Measurements from ENCODE around the gene RPL15. TPM values are rescaled to one million over a fixed set of nuclear protein-coding genes. Genes with fewer than 3 reads are reported as not detected.
"Not testable (repeated sequence)": the region's sequence is repeated elsewhere in the genome, so short reads cannot be mapped to it uniquely, and the experiment has no call there.

RPL15 gene
- polyA plus RNA-seq (2012; ENCODE audit: low read depth, missing spikeins) = 5,041 TPM

DNA sequence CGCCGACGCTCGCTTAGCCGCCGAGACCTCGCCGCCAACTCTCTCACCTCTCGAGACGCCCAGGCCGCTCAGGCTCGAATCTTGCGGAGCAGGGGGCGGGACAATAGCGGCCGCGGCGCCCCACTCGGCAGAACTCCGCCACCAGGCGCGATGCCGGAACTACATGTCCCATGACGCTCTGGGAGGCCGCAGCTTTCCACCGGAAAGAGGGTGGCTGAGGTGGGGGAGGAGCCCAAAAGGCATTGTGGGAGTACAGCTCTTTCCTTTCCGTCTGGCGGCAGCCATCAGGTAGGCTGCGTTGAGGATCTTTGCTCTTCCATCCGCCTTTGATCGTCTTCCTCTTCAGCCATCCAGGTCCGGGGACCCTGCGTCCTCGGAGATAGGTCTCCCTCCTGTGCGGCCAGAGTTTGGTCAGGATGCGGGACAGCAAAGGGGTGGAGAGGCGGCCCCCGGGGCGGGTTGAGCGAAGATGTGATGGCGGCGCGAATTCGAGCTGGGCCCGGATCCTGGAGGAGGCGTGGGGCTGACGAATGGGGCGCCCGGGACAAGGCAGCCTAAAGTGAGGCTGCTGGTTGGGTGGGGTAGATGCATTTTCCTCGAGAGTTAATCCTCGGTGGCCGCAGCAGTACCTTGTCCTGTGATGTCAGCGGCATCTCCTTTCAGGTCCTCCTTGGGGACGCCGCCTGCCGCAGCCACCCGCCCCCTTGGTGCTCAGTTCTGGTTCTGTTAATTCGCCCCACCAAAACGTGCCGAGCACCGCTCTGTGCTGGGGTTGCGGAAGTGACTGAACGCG is at the start of gene RPL15, which contains the start of gene NKIRAS1:
Gene RPL15, plus strand, starts transcription at position 247 of the 793 bp plus-strand sequence. CDS start 728 bp downstream, outside the sequence.
Gene NKIRAS1, minus strand, starts transcription at position 105 of the 793 bp plus-strand sequence. CDS start 6,086 bp downstream, outside the sequence.
- DNase-seq (ENCODE audit: insufficient read length, low spot score) (peak; percentile 88), FAIRE-seq (peak; percentile 92)
- TF ChIP-seq POLR2AphosphoS5 (IDR thresholded peaks at IDR 0.05; ENCODE audit: low read depth, low read length) (peak; percentile 100), TAF1 (IDR thresholded peaks at IDR 0.05; ENCODE audit: low read depth, low read length) (peak; percentile 100), POLR2A (IDR thresholded peaks at IDR 0.05; ENCODE audit: low read depth, low read length) (peak; percentile 100), PAX5 (IDR thresholded peaks at IDR 0.05; ENCODE audit: insufficient read depth, low read length, severe bottlenecking) (no peak), SPI1 (IDR thresholded peaks at IDR 0.05; ENCODE audit: low read depth, low read length) (peak; percentile 67), POU2F2 (IDR thresholded peaks at IDR 0.05; ENCODE audit: low read depth, low read length) (peak; percentile 96)

DNA sequence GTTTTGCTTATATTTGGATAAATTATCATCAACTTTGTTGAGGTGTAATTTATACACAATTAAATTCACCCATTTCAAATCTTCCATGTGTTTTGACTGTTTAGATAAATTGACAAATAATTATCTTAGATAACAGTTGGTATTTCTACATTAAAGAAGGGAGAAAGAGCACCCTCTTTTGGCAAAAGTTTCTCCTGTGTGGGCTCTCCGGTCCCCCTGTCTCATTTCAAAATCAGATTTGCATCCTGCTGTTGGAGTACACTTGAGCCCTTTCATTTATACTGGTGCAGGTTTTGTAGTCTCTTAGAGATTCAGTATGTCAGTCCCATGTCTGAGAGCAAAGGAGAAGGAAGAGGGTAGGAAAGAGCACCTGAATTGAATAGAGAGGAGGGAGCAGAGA is 49.5 kb upstream of the RPL15 start:
- TF ChIP-seq POLR2A (IDR thresholded peaks at IDR 0.05; ENCODE audit: low read depth, low read length) (no peak), TAF1 (IDR thresholded peaks at IDR 0.05; ENCODE audit: low read depth, low read length) (no peak), POU2F2 (IDR thresholded peaks at IDR 0.05; ENCODE audit: low read depth, low read length) (no peak), POLR2AphosphoS5 (IDR thresholded peaks at IDR 0.05; ENCODE audit: low read depth, low read length) (no peak)
- DNase-seq (ENCODE audit: insufficient read length, low spot score) = no peak
- no peak for FAIRE-seq

DNA sequence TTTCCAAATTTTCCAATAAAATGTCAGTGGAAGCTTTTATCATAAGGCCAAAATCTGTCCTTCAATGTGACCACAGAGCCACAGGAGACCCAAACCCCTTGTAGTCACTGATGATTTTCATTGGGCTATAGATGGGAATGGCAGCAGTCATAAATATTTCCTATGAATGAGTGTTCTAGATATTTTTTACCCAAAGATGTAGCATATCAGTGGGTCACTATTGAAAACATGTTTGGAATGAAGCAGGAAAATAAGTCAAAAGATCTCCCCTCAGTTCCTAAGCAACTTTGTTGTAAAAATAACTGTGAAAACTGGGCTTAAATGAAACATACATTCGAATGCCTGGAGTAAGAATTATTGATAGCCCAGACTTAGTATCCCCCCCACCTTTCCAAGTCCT is 49.1 kb upstream of the RPL15 start:
- DNase-seq (ENCODE audit: insufficient read length, low spot score) (no peak), FAIRE-seq (no peak)

DNA sequence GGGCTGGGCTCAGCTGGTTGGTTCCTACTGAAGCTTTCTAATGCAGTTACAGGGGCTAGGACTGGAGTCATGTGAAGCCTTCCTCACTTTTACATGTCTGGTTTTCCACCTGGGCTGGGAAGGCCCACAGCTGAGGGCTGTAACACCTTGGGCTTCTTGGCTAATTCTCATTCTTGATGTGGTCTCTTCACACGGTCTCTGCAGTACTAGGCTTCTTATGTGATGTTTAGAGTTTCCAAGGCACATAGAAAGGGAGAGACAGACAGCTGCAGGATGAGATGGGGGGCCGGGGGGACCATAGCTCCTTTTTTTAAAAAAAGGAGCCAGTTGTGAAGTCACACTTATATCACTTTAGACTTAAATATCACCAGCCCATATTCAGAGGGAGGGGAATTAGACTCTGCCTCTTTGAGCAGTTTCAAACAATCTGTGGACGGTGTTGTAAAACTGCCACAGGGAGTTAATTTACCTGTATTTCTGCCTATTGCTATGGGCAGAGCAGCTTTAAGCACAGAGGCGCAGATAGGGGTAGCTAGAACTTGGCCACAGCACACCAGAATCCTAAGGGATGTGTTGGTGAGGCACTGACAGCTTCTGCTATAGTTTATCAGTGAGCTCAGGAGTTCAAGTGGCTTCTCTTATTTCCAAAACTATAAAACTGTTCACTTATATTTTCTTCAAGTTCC is 46.8 kb upstream of the RPL15 start:
- DNase-seq (ENCODE audit: insufficient read length, low spot score) = no peak
- FAIRE-seq = no peak
- TF ChIP-seq POU2F2 (IDR thresholded peaks at IDR 0.05; ENCODE audit: low read depth, low read length) (no peak), PAX5 (IDR thresholded peaks at IDR 0.05; ENCODE audit: insufficient read depth, low read length, severe bottlenecking) (no peak), POLR2AphosphoS5 (IDR thresholded peaks at IDR 0.05; ENCODE audit: low read depth, low read length) (no peak), POLR2A (IDR thresholded peaks at IDR 0.05; ENCODE audit: low read depth, low read length) (no peak), SPI1 (IDR thresholded peaks at IDR 0.05; ENCODE audit: low read depth, low read length) (no peak), TAF1 (IDR thresholded peaks at IDR 0.05; ENCODE audit: low read depth, low read length) (no peak)

More for the DNA sequence above, 49.1 kb upstream of the RPL15 start:
- no peak for TF ChIP-seq SPI1 (IDR thresholded peaks at IDR 0.05; ENCODE audit: low read depth, low read length)
- TF ChIP-seq POU2F2 (IDR thresholded peaks at IDR 0.05; ENCODE audit: low read depth, low read length) = no peak
- TF ChIP-seq POLR2A (IDR thresholded peaks at IDR 0.05; ENCODE audit: low read depth, low read length) = no peak
- no peak for TF ChIP-seq TAF1 (IDR thresholded peaks at IDR 0.05; ENCODE audit: low read depth, low read length)
- TF ChIP-seq PAX5 (IDR thresholded peaks at IDR 0.05; ENCODE audit: insufficient read depth, low read length, severe bottlenecking) = no peak
- TF ChIP-seq POLR2AphosphoS5 (IDR thresholded peaks at IDR 0.05; ENCODE audit: low read depth, low read length) = no peak

DNA sequence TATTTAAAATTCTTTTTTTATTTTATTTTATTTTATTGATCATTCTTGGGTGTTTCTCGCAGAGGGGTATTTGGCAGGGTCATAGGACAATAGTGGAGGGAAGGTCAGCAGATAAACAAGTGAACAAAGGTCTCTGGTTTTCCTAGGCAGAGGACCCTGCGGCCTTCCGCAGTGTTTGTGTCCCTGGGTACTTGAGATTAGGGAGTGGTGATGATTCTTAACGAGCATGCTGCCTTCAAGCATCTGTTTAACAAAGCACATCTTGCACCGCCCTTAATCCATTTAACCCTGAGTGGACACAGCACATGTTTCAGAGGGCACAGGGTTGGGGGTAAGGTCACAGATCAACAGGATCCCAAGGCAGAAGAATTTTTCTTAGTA is 46.3 kb upstream of the RPL15 start:
- DNase-seq (ENCODE audit: insufficient read length, low spot score); FAIRE-seq: not testable (repeated sequence)

DNA sequence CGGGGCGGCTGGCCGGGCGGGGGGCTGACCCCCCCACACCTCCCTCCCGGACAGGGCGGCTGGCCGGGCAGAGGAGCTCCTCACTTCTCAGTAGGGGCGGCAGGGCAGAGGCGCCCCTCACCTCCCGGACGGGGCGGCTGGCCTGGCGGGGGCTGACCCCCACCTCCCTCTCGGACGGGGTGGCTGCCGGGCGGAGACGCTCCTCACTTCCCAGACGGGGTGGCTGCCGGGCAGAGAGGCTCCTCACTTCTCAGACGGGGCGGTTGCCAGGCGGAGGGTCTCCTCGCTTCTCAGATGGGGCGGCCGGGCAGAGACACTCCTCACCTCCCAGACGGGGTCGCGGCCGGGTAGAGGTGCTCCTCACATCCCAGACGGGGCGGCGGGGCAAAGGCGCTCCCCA is 45.6 kb upstream of the RPL15 start:
- DNase-seq (ENCODE audit: insufficient read length, low spot score); FAIRE-seq: not testable (repeated sequence)

DNA sequence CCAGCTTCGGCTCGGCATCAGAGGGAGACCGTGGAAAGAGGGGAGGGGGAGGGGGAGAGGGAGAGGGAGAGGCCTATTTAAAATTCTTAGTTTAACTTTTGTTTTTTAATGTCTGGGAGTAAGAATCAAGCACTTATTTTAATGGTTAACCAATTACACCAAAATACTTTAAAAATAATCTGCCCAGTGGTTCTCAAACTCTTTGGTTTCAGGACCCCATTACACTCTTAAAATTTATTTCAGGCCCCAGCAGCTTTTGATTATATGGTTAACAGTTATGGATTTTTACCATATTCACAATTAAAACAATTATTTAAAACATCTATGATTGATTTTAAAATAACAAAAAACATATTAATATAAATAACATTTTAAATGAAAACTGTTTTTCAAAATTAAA is 44.6 kb upstream of the RPL15 start:
- TF ChIP-seq POU2F2 (IDR thresholded peaks at IDR 0.05; ENCODE audit: low read depth, low read length) (no peak), POLR2AphosphoS5 (IDR thresholded peaks at IDR 0.05; ENCODE audit: low read depth, low read length) (no peak), TAF1 (IDR thresholded peaks at IDR 0.05; ENCODE audit: low read depth, low read length) (no peak), PAX5 (IDR thresholded peaks at IDR 0.05; ENCODE audit: insufficient read depth, low read length, severe bottlenecking) (no peak), SPI1 (IDR thresholded peaks at IDR 0.05; ENCODE audit: low read depth, low read length) (no peak), POLR2A (IDR thresholded peaks at IDR 0.05; ENCODE audit: low read depth, low read length) (no peak)
- DNase-seq (ENCODE audit: insufficient read length, low spot score) (no peak), FAIRE-seq (no peak)

DNA sequence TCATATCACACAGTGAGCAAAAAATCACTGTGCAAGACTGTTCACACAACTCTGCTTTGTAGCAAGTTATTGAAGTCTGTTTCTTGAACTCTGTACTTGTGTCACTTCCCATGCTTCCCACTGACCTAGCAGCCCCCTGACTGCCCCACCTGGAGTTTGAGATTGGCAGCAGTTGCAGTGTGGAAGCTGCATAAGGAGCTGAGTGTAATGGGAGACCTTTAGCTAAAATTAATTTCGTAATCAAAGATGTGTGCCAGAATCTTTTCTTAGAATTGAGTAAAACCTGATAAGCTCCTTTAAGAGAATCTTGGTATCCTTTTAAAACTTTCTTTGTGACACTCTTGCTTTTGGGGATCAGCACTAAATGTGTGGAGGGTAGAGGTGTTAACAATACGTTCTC is 43.0 kb upstream of the RPL15 start:
- FAIRE-seq (no peak), DNase-seq (ENCODE audit: insufficient read length, low spot score) (no peak)
- TF ChIP-seq PAX5 (IDR thresholded peaks at IDR 0.05; ENCODE audit: insufficient read depth, low read length, severe bottlenecking) (no peak), POLR2AphosphoS5 (IDR thresholded peaks at IDR 0.05; ENCODE audit: low read depth, low read length) (no peak), TAF1 (IDR thresholded peaks at IDR 0.05; ENCODE audit: low read depth, low read length) (no peak), POLR2A (IDR thresholded peaks at IDR 0.05; ENCODE audit: low read depth, low read length) (no peak), POU2F2 (IDR thresholded peaks at IDR 0.05; ENCODE audit: low read depth, low read length) (no peak), SPI1 (IDR thresholded peaks at IDR 0.05; ENCODE audit: low read depth, low read length) (no peak)

DNA sequence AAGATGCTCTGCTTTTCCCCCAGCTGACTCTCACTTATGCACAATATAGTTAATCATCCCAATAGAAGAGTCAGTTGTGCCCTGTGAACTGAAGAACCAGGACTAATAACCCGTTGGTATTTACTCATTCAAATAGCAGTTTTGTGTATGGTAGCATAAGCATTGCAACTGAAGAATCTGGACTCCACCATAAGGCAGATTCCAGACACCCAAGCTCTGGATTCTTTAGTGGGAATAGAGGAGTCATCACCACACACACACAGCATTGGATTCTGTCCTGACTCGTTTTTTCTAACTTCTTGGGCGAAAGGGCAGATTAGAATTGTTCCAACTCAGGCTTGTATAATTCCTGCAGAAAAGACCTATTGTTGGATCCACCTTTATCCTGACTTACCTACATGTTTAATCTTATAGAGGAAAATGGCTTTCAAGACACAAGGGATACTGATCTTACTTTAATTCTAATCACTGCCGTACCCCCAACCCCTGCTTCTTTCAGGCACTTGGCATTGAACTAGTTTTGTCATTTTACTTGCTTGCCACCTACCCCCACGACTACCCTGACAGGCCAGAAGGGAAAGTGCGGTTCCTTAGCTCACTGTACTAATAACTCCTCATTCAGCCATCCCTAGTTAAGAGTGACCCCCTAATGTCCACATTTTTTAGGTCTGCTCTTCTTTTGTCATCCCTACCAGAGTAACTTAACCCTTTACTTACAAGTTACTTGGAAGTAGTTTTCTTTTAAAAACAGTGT is 42.4 kb upstream of the RPL15 start:
- FAIRE-seq = no peak
- DNase-seq (ENCODE audit: insufficient read length, low spot score) = no peak
- TF ChIP-seq TAF1 (IDR thresholded peaks at IDR 0.05; ENCODE audit: low read depth, low read length) (no peak), POLR2A (IDR thresholded peaks at IDR 0.05; ENCODE audit: low read depth, low read length) (no peak), POLR2AphosphoS5 (IDR thresholded peaks at IDR 0.05; ENCODE audit: low read depth, low read length) (no peak), SPI1 (IDR thresholded peaks at IDR 0.05; ENCODE audit: low read depth, low read length) (no peak), POU2F2 (IDR thresholded peaks at IDR 0.05; ENCODE audit: low read depth, low read length) (no peak), PAX5 (IDR thresholded peaks at IDR 0.05; ENCODE audit: insufficient read depth, low read length, severe bottlenecking) (no peak)

Data from GM12891 (cell line).